ENCODE results near the gene SCARF2.
"Not testable (repeated sequence)": the region's sequence is repeated elsewhere in the genome, so short reads cannot be mapped to it uniquely, and the experiment has no call there.

- TF ChIP-seq LEF1 (IDR thresholded peaks at IDR 0.05; ENCODE audit: borderline replicate concordance); FOXK2 (IDR thresholded peaks at IDR 0.05); TARDBP (IDR thresholded peaks at IDR 0.05); ELF4 (IDR thresholded peaks at IDR 0.05); L3MBTL2 (conservative IDR thresholded peaks at IDR 0.05); FOXA1 (IDR thresholded peaks at IDR 0.05); SP1 (IDR thresholded peaks at IDR 0.05); NFRKB (IDR thresholded peaks at IDR 0.05); PKNOX1 (IDR thresholded peaks at IDR 0.05); FOXM1 (IDR thresholded peaks at IDR 0.05; ENCODE audit: borderline replicate concordance); BHLHE40 (IDR thresholded peaks at IDR 0.05; ENCODE audit: borderline replicate concordance); HDGF (IDR thresholded peaks at IDR 0.05; ENCODE audit: borderline replicate concordance); SUZ12 (IDR thresholded peaks at IDR 0.05): not testable (repeated sequence)
These were observed 40.4 kb upstream of the SCARF2 start for GRCh38 chr22:20478059-20478458.

Measured in HEK293T (cell line).